Panc1 (cell line): ENCODE measurements around the gene GPX7. TPM values are rescaled to one million over a fixed set of nuclear protein-coding genes. Genes with fewer than 3 reads are reported as not detected.

Experiments
- ATAC-seq: fragments of 200-7000 bp; cut with Tn5 transposase; 2 replicates; pipeline ENCODE4 v1.9.1; 2020; ENCODE audit warnings: mild to moderate bottlenecking, moderate library complexity
- BruUV-seq: library from RNA; stranded (reverse); fragments of 400-500 nt; replicated peaks from 2 replicates; lab custom pipeline; 2021; lab: Mats Ljungman, UMichigan
- CTCF ChIA-PET: fragments of 300-600 bp; sonication (Branson Sonifier 250); formaldehyde crosslinking; loops from one replicate; lab custom pipeline; 2022; ENCODE audit warnings: antibody characterized with exemption; lab: Charles Lee
- POLR2A ChIA-PET: fragments of 300-600 bp; sonication (Branson Sonifier 250); formaldehyde crosslinking; loops from one replicate; lab custom pipeline; 2022; ENCODE audit warnings: antibody characterized with exemption; lab: Charles Lee
- DNase-seq: peaks from one replicate; pipeline ENCODE4 v3.0.0-alpha.2; 2010; ENCODE audit warnings: low read depth, low spot score
- H3K27ac ChIP-seq: 2 replicates; pipeline ENCODE4 v1.5.1; 2011; ENCODE audit warnings: mild to moderate bottlenecking, low read length, inconsistent platforms
- H3K27me3 ChIP-seq: fragments of 200-500 bp; sonication (Bioruptor generic); 2 replicates; pipeline ENCODE4 v1.6.0; 2014; ENCODE audit warnings: low read length, inconsistent platforms; ENCODE audit not compliant: control insufficient read depth, insufficient read depth
- H3K36me3 ChIP-seq: fragments of 200-500 bp; sonication (Bioruptor generic); 2 replicates; pipeline ENCODE4 v1.5.1; 2014; ENCODE audit warnings: inconsistent platforms, mild to moderate bottlenecking, low read length, moderate library complexity; ENCODE audit not compliant: control insufficient read depth, insufficient read depth
- H3K4me1 ChIP-seq: 2 replicates; pipeline ENCODE4 v1.5.1; 2011; ENCODE audit warnings: inconsistent platforms, mild to moderate bottlenecking, low read length, moderate library complexity; ENCODE audit not compliant: control insufficient read depth, insufficient read depth
- H3K4me3 ChIP-seq, 2 experiments: 2 replicates each; pipeline ENCODE4 v1.5.1; 2011 to 2012; ENCODE audit warnings: low read depth in 2 of 2, low read length in 2 of 2, mild to moderate bottlenecking in 2 of 2, inconsistent platforms in 1 of 2, moderate library complexity in 1 of 2
- H3K9me3 ChIP-seq: fragments of 200-500 bp; sonication (Bioruptor generic); 2 replicates; pipeline ENCODE4 v1.5.1; 2014; ENCODE audit warnings: low read depth, mild to moderate bottlenecking, inconsistent platforms, low read length, moderate library complexity; ENCODE audit not compliant: control insufficient read depth, insufficient read depth
- CTCF ChIP-seq: fragments of 450-650 bp; IDR thresholded peaks from 2 replicates; pipeline ENCODE4 v1.5.1; 2017; ENCODE audit warnings: mild to moderate bottlenecking
- POLR2AphosphoS5 ChIP-seq: IDR thresholded peaks from 2 replicates; pipeline ENCODE4 v1.6.1; 2012; ENCODE audit warnings: mild to moderate bottlenecking, low read depth, low read length, moderate library complexity
- REST ChIP-seq, 2 experiments: IDR thresholded peaks; 2 replicates each; pipeline ENCODE4 v1.6.1; 2011 to 2012; ENCODE audit warnings: low read depth in 2 of 2, control low read depth in 1 of 2, low read length in 1 of 2, mild to moderate bottlenecking in 1 of 2, moderate library complexity in 1 of 2; ENCODE audit not compliant: insufficient read depth in 1 of 2
- SIN3A ChIP-seq: IDR thresholded peaks from 2 replicates; pipeline ENCODE4 v1.6.1; 2012; ENCODE audit warnings: low read depth, mild to moderate bottlenecking, low read length, moderate library complexity, borderline replicate concordance; ENCODE audit not compliant: insufficient read depth
- TCF7L2 ChIP-seq: IDR thresholded peaks from 2 replicates; pipeline ENCODE4 v1.6.1; 2011; ENCODE audit warnings: mild to moderate bottlenecking, low read depth, low read length, inconsistent platforms
- in situ Hi-C: cut with HindIII; loops from 2 replicates; pipeline ENCODE4 v1.10.0; 2016; ENCODE audit warnings: low sequenced_read_pairs, low pct_unique_long_range_greater_than_20kb
- intact Hi-C: fragments of 100-400 bp; cut with micrococcal nuclease; formaldehyde crosslinking; loops from one replicate; pipeline ENCODE4 v1.10.0; 2022; ENCODE audit not compliant: unreplicated experiment
- total RNA-seq: library from RNA; stranded (reverse); gene quantifications from one replicate; pipeline ENCODE4 v1.2.1, GENCODE V29; 2021; ENCODE audit not compliant: unreplicated experiment

Gene GPX7
- total RNA-seq, 1 experiment from 2014 or later, result 11.2 TPM

DNA sequence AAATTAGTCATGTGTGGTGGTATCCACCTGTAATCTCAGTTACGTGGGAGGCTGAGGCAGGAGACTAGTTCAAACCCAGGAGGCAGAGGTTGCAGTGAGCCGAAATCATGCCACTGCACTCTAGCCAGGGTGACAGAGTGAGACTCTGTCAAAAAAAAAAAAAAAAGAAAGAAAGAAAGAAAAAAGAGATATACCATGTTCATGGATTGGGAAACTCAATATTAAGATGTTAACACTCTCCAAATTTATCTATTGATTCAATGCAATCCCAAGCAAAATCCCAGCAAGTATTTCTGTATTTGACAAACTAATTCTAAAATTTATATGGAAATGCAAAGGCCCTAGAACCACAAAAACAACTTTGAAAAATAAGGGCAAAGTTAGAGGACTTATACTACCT lies 19.8 kb downstream of the GPX7 start:
- CTCF ChIA-PET, result no interaction called here

GRCh38 chr1:52623812-52624211 lies 21.6 kb downstream of the GPX7 start:
- DNase-seq (no peak), ATAC-seq (no peak)
- no peak overlapping the region for H3K27ac ChIP-seq
- H3K27me3 ChIP-seq, result no peaks in the 10 kb centered on the region
- in situ Hi-C loops, result no loop called here
- ChIA-PET POLR2A (no interaction called here), CTCF (no interaction called here)
- intact Hi-C loops, result no loop called here
- H3K4me1 ChIP-seq, result no peaks in the 10 kb centered on the region
- no peaks in the 10 kb centered on the region for H3K9me3 ChIP-seq
- BruUV-seq, result no TSS peak
- no peak overlapping the region for H3K4me3 ChIP-seq
- TF ChIP-seq SIN3A (no peak), CTCF (no peak), TCF7L2 (no peak), REST (IDR thresholded peaks at IDR 0.05; ENCODE audit: insufficient read depth in 1 of 2, low read depth in 2 of 2, low read length in 1 of 2) (no peak), POLR2AphosphoS5 (no peak)
- H3K36me3 ChIP-seq, result no peaks in the 10 kb centered on the region

More for the DNA sequence above, 19.8 kb downstream of the GPX7 start:
- H3K36me3 ChIP-seq, result no peaks in the 10 kb centered on the region
- ATAC-seq (no peak), DNase-seq (no peak)
- H3K27ac ChIP-seq, result no peak overlapping the region
- no TSS peak for BruUV-seq
- no peak for TF ChIP-seq SIN3A
- TF ChIP-seq POLR2AphosphoS5, result no peak
- TF ChIP-seq CTCF, result no peak
- TF ChIP-seq REST (IDR thresholded peaks at IDR 0.05; ENCODE audit: insufficient read depth in 1 of 2, low read depth in 2 of 2, low read length in 1 of 2), result no peak
- no peak for TF ChIP-seq TCF7L2
- H3K4me1 ChIP-seq, result no peaks in the 10 kb centered on the region
- no peaks in the 10 kb centered on the region for H3K27me3 ChIP-seq
- intact Hi-C loops, result no loop called here
- H3K9me3 ChIP-seq, result no peaks in the 10 kb centered on the region
- in situ Hi-C loops, result no loop called here
- POLR2A ChIA-PET, result interaction anchor here (0.6 kb wide), 1 partner anchor 428 kb away, joined by 12 read pairs; no protein-coding TSS in a partner anchor
- H3K4me3 ChIP-seq, result no peak overlapping the region
